ENCODE results near the gene MFSD12.
"Not testable (repeated sequence)": the region's sequence is repeated elsewhere in the genome, so short reads cannot be mapped to it uniquely, and the experiment has no call there.

Gene MFSD12

GRCh38 chr19:3570606-3571011, 13.2 kb upstream of the MFSD12 start:
- TF ChIP-seq ZFX (IDR thresholded peaks at IDR 0.05) (no peak), CTCF (conservative IDR thresholded peaks at IDR 0.05) (no peak)

GRCh38 chr19:3570042-3570441, 12.7 kb upstream of the MFSD12 start:
- not testable (repeated sequence) for H3K27ac ChIP-seq

More at GRCh38 chr19:3570606-3571011, 13.2 kb upstream of the MFSD12 start:
- H3K27ac ChIP-seq = peak overlapping the region; percentile 97; the same call in 1 of the 2 replicates

GRCh38 chr19:3565139-3565538, 7.8 kb upstream of the MFSD12 start:
- H3K27ac ChIP-seq = no peak overlapping the region

GRCh38 chr19:3563709-3564524, 6.5 kb upstream of the MFSD12 start:
- no peak overlapping the region for H3K27ac ChIP-seq
- TF ChIP-seq ZFX (IDR thresholded peaks at IDR 0.05) (no peak), CTCF (conservative IDR thresholded peaks at IDR 0.05) (no peak)

More at GRCh38 chr19:3565139-3565538, 7.8 kb upstream of the MFSD12 start:
- no peak for TF ChIP-seq CTCF (conservative IDR thresholded peaks at IDR 0.05)
- no peak for TF ChIP-seq ZFX (IDR thresholded peaks at IDR 0.05)

- TF ChIP-seq CTCF (conservative IDR thresholded peaks at IDR 0.05) (no peak), ZFX (IDR thresholded peaks at IDR 0.05) (peak; percentile 63; the same call in 1 of the 2 replicates)
- H3K27ac ChIP-seq = peak overlapping the region; percentile 92
Measured at GRCh38 chr19:3556978-3557460, 367 bp downstream of the MFSD12 start.

GRCh38 chr19:3556423-3556977, 886 bp downstream of the MFSD12 start:
- H3K27ac ChIP-seq = peak overlapping the region; percentile 92
- TF ChIP-seq ZFX (IDR thresholded peaks at IDR 0.05) (no peak), CTCF (conservative IDR thresholded peaks at IDR 0.05) (no peak)

- TF ChIP-seq CTCF (conservative IDR thresholded peaks at IDR 0.05) (no peak), ZFX (IDR thresholded peaks at IDR 0.05) (no peak)
- peak overlapping the region; percentile 92; the same call in 1 of the 2 replicates for H3K27ac ChIP-seq
Measured at GRCh38 chr19:3555653-3556422, 1.5 kb downstream of the MFSD12 start.
